Small intestine (tissue), 7 donors: ENCODE measurements around the gene COMMD7. TPM values are rescaled to one million over a fixed set of nuclear protein-coding genes. Genes with fewer than 3 reads are reported as not detected.
"Not testable (repeated sequence)": the region's sequence is repeated elsewhere in the genome, so short reads cannot be mapped to it uniquely, and the experiment has no call there.

Source experiments
- DNase-seq, 2 donors: peaks; one replicate each; pipeline versions ENCODE4 v3.0.0 to v3.0.0-alpha.2; 2013
- FAIRE-seq: peaks from 2 replicates; lab custom pipeline; 2012; peaks lifted over from hg19 to GRCh38; lab: Jason Lieb, UNC
- H3K27ac ChIP-seq, 3 donors: one replicate each; pipeline ENCODE4 v1.5.1; 2013; ENCODE audit warnings: low read length in 2 of 3, mild to moderate bottlenecking in 2 of 3, control low read depth in 1 of 3, inconsistent platforms in 1 of 3, low read depth in 1 of 3, moderate library complexity in 1 of 3
- H3K27me3 ChIP-seq, 3 donors: one replicate each; pipeline ENCODE4 v1.6.1; 2013; ENCODE audit warnings: low read length in 3 of 3, inconsistent platforms in 1 of 3; ENCODE audit not compliant: control insufficient read depth in 3 of 3, insufficient read depth in 3 of 3
- H3K36me3 ChIP-seq, 3 donors: one replicate each; pipeline ENCODE4 v1.6.1; 2013; ENCODE audit warnings: low read length in 3 of 3, inconsistent platforms in 1 of 3, low read depth in 1 of 3, mild to moderate bottlenecking in 1 of 3, moderate library complexity in 1 of 3; ENCODE audit not compliant: control insufficient read depth in 3 of 3, insufficient read depth in 2 of 3
- H3K4me1 ChIP-seq, 3 donors: one replicate each; pipeline ENCODE4 v1.6.1; 2013; ENCODE audit warnings: low read length in 2 of 3, inconsistent platforms in 1 of 3, low read depth in 1 of 3, mild to moderate bottlenecking in 1 of 3, moderate library complexity in 1 of 3; ENCODE audit not compliant: control insufficient read depth in 3 of 3, insufficient read depth in 2 of 3
- H3K4me3 ChIP-seq, 3 donors: one replicate each; pipeline ENCODE4 v1.5.1; 2013; ENCODE audit warnings: low read length in 3 of 3, control low read depth in 1 of 3, inconsistent platforms in 1 of 3, low read depth in 1 of 3, mild to moderate bottlenecking in 1 of 3, moderate library complexity in 1 of 3
- H3K9me3 ChIP-seq, 2 donors: one replicate each; pipeline ENCODE4 v1.6.1; 2013; ENCODE audit warnings: low read depth in 1 of 2, low read length in 1 of 2; ENCODE audit not compliant: control insufficient read depth in 2 of 2, insufficient read depth in 1 of 2
- WGBS, 3 donors: extraction: QIAGEN DNeasy Blood & Tissue Kit; methylation state at CpG; one replicate each; pipeline ENCODE4 v1.1.7; 2013; 5-methylcytosine and 5-hydroxymethylcytosine counted together
- polyA plus RNA-seq, 4 donors: library from polyadenylated mRNA; stranded (reverse) in 3 of 4; unstranded in 1 of 4; fragments of 200-250 nt in 3 of 4; fragments of 120-200 nt in 1 of 4; gene quantifications; one replicate each; pipeline versions ENCODE4 v1.2.1 to v1.2.3, GENCODE V29; 2013
- donor health status: healthy with polysubstance abuse.
- donor health status: control.
- donor health status: control.
- donor health status: Bipolar disorder and iron deficiency.
- donor health status: healthy.

Gene COMMD7
- polyA plus RNA-seq, 4 donors = 24.2 to 42.8 (median 37.9) TPM

- Histone ChIP-seq H3K36me3 (peaks cover 4 to 23% (median 4%) of the 10 kb centered on the region in 3 donors), H3K4me1 (peaks cover 0 to 11% (median 2%) of the 10 kb centered on the region in 3 donors), H3K27me3 (no peaks in the 10 kb centered on the region), H3K9me3 (no peaks in the 10 kb centered on the region), H3K4me3 (no peak overlapping the region), H3K27ac (no peak overlapping the region)
- DNase-seq (no peak), FAIRE-seq (no peak)
- WGBS, 3 donors = 75 to 85% (median 80%) methylated on average over 7 of the region's 7 CpGs
Measured at GRCh38 chr20:32727683-32728082, 15.6 kb downstream of the COMMD7 start.

DNA sequence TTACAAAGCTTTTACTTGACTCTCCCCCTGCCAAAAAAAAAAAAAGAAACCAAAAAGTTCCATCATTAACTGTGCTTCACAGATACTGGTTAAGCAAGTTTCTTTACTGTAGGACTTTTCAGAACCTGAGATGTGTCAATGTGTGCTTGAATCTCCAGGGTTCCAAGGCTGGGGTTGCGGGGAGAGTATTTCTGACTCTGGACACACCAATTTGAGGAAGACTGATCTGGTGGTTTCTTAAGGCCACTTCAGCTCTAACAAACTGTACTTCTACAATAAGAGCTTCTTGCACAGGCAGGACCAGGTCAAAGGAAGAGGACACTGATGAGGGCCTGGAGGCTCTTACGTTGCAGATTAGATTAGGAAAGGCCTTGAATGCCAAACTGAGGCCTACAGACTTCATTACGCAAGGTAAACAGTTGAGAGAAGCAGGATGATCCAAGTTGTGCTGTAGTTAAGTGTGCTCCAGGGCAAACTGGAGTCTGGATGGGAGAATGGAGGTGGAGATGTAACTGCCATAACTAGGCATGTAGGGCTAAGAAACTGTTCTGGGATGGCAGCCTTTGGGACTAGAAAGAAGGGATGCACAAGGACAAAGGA is 24.4 kb downstream of the COMMD7 start:
- peaks cover 0 to 26% (median 4%) of the 10 kb centered on the region in 3 donors for H3K36me3 ChIP-seq
- FAIRE-seq = no peak
- WGBS, 3 donors = 67 to 88% (median 73%) methylated on average over 3 of the region's 3 CpGs

DNA sequence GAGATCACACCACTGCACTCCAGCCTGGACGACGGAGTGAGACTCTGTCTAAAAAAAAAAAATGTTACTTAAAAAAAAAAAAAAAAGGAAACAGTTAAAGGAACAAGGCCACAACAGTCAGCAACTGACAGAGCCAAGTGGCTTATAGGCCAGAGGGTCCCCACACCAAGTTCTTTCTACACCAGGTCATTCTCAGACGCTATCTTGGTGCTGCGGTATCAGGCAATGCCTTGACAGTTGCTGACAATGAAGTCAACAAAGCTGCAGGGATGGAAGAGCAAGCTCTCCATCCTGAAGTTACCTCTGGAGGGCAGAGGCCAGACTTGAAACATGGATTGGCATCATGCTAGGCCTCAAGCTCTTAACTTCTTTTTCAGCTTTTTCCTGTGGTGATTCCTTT is 31.9 kb downstream of the COMMD7 start:
- 87 to 98% (median 94%) methylated on average over 4 of the region's 4 CpGs for WGBS, 3 donors
- no peak for FAIRE-seq

More for the DNA sequence above, 24.4 kb downstream of the COMMD7 start:
- H3K9me3 ChIP-seq = no peaks in the 10 kb centered on the region
- H3K4me3 ChIP-seq = no peak overlapping the region
- no peaks in the 10 kb centered on the region for H3K4me1 ChIP-seq
- no peak for DNase-seq
- H3K27ac ChIP-seq = no peak overlapping the region
- no peaks in the 10 kb centered on the region for H3K27me3 ChIP-seq

GRCh38 chr20:32709632-32710121 is 33.6 kb downstream of the COMMD7 start:
- no peak for DNase-seq
- H3K27ac ChIP-seq = no peak overlapping the region
- H3K4me3 ChIP-seq = no peak overlapping the region
- FAIRE-seq = no peak
- H3K9me3 ChIP-seq = no peaks in the 10 kb centered on the region
- H3K36me3 ChIP-seq = peaks cover under 1 to 25% (median 5%) of the 10 kb centered on the region in 3 donors
- no peaks in the 10 kb centered on the region for H3K27me3 ChIP-seq
- no peaks in the 10 kb centered on the region for H3K4me1 ChIP-seq
- WGBS, 3 donors = 92 to 96% (median 95%) methylated on average over 5 of the region's 5 CpGs

More for the DNA sequence above, 31.9 kb downstream of the COMMD7 start:
- no peak overlapping the region for H3K4me3 ChIP-seq
- peaks cover 0 to 30% (median 3%) of the 10 kb centered on the region in 3 donors for H3K36me3 ChIP-seq
- H3K27me3 ChIP-seq = no peaks in the 10 kb centered on the region
- no peaks in the 10 kb centered on the region for H3K4me1 ChIP-seq
- no peaks in the 10 kb centered on the region for H3K9me3 ChIP-seq
- DNase-seq = no peak
- no peak overlapping the region for H3K27ac ChIP-seq

DNA sequence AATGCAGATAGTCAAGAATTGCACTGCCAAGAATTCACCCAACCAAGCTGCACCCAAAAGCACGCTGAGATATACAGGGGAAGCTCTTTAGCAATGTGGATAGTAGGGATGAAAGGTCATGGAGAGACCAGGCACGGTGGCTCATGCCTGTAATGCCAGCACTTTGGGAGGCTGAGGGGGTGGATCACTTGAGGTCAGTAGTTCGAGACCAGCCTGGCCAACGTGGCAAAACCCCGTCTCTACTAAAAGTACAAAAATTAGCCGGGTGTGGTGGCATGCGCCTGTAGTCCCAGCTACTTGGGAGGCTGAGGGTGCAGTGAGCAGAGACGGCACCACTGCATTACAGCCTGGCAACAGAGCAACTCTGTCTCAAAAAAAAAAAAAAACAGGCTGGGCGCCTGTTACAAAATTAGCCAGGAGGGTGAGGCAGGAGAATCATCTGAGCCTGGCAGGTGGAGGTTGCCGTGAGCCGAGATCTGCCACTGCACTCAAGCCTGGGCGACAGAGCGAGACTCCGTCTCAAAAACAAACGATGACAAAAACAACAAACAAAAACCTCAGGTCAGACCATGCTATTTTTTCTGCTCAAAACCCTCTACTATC is 34.1 kb downstream of the COMMD7 start:
- H3K4me3 ChIP-seq, FAIRE-seq, H3K9me3 ChIP-seq, DNase-seq, H3K27me3 ChIP-seq, H3K27ac ChIP-seq, H3K4me1 ChIP-seq: not testable (repeated sequence)
- peaks cover 4 to 24% (median 5%) of the 10 kb centered on the region in 3 donors for H3K36me3 ChIP-seq
- 89 to 92% (median 89%) methylated on average over 15 of the region's 15 CpGs for WGBS, 3 donors

- WGBS, 3 donors = 78 to 91% (median 89%) methylated on average over 5 of the region's 5 CpGs
- no peaks in the 10 kb centered on the region for H3K9me3 ChIP-seq
- peaks cover 4 to 22% (median 9%) of the 10 kb centered on the region in 3 donors for H3K36me3 ChIP-seq
- no peaks in the 10 kb centered on the region for H3K4me1 ChIP-seq
- H3K4me3 ChIP-seq = no peak overlapping the region
- H3K27ac ChIP-seq = no peak overlapping the region
- no peaks in the 10 kb centered on the region for H3K27me3 ChIP-seq
- no peak for DNase-seq
- no peak for FAIRE-seq
Measured at GRCh38 chr20:32707691-32708581, 35.3 kb downstream of the COMMD7 start.

- peaks cover 4 to 26% (median 9%) of the 10 kb centered on the region in 3 donors for H3K36me3 ChIP-seq
- 90 to 93% (median 91%) methylated on average over 3 of the region's 3 CpGs for WGBS, 3 donors
- FAIRE-seq = no peak
Measured at GRCh38 chr20:32706486-32706885, 36.8 kb downstream of the COMMD7 start.

More at GRCh38 chr20:32706486-32706885, 36.8 kb downstream of the COMMD7 start:
- Histone ChIP-seq H3K27ac (no peak overlapping the region), H3K4me1 (no peaks in the 10 kb centered on the region), H3K4me3 (no peak overlapping the region), H3K27me3 (no peaks in the 10 kb centered on the region), H3K9me3 (no peaks in the 10 kb centered on the region)
- DNase-seq = no peak
